Kidney tubule cell (primary cell): ENCODE results near the gene AP1S2.
"Not testable (repeated sequence)": the region's sequence is repeated elsewhere in the genome, so short reads cannot be mapped to it uniquely, and the experiment has no call there.

ENCODE experiments used
- DNase-seq: peaks from one replicate; pipeline ENCODE4 v3.0.0-alpha.2; 2018; ENCODE audit warnings: low spot score

AP1S2 gene

DNA sequence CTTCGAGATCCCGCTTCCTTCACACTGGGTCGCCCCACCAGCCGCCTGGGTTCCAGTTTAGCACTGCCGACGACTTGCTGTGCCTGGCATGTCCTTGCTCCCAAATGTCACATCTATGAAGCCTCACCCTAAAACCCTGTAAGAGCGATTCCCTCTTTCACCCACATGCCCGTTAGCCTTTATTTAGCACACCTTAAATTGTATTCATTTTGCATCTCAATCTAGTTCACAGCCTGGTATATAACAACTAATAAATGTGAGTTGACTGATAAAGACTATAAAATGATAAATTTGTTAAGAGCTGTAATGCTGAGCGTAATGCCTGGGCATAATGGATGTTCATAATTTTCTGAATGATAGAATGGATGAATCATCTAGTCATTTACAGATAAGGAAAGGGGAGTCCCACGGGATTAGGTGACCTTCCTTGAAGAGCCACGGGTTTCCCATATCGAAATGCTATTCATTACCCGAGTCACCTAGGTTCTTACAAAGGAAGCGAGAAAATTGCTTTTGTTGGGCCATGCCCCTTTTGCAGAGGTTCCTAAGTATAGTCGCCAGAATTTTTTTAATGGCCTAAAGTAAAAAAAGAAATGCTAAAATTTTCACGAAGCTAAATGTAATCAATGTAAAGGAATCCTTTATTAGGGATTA lies 1.1 kb upstream of the AP1S2 start:
- DNase-seq: no peak

DNA sequence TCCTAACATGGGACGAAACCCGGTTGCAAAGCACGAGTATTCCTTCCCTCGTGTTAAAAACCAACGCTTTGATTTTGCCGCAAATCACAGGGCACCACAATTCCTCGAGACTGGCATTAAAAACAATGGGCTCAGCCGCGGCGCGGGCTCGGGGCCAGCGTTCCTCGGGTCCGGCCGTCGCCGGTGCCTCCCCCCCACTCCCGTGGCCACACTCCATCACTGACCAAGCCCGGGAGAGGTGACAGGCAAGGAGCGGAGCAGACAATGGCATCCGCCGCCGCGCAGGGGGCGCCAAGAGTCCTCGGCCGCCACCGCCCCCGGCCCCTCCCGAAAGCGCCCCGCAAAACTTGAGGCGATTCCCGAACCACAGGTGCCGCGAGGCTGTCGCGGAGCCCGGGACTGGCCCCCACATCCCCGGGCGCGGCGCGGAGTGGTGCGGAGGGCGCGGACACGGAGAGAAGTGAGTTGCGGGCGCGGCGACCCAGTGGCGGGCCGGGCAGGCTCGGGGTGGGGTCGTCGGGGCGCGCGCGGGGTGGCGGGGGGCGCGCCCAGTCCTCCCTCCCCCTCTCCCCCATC lies 445 bp downstream of the AP1S2 start:
- peak; percentile 53 for DNase-seq

DNA sequence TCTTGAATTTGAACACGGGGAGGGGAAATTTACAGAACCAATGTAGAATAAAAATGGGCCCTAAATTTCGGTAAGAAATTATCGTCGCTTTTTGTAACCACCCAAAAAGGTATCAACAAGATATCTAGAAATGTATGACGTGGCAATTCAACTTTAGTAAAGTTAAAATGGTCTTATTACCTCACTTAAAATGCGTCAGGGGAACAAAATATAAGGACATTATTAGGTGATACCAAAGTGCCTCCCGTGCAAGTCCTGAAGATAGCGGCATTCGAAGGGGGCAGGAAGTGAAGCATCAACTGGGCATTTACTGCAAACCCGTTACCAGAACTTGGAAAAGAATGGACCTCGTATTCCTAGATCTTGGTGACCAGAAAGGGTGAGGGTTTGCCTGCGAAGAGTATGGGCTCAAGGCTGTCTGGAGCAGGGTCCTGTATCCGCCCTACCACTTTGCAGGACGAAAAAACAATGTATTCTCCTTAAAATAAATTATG lies 980 bp downstream of the AP1S2 start:
- peak; percentile 23 for DNase-seq

DNA sequence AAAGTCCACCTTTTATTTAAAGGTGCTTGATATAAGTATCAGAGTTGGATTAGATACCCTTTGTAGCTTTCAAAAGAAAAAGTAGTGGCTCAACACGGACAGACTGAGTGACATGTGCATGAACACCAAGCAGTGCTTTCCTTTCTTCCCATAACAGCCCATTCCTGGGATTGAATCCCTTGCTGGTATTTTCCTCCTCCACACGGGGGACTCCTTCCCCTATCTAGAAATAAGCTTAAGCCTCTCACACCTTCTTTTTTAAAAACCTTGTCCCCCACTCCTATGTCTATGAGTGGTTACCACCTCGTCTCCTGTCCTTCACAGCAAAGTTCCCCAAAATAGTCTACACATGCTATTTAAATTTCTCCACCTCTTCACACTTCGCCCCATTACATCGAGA lies 5.1 kb downstream of the AP1S2 start:
- peak; percentile 28 for DNase-seq

DNA sequence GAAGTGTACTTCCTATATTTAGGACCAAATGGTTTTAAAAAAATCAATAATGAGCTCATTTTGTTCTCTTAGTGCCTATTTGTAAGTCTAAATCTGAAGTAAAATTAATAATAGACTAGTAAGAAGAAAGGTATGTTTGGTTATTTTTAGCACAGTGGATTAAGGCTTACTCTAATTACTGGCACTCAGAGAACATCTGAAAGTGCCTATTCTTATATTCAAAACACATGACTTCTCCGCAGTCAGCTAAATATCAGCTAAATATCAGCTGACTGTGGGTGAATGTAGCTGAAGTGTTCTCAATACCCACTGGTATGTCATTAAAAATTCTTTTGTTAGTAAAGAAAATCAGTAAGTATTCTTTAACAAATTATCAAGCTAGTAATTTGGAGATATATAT lies 6.0 kb downstream of the AP1S2 start:
- DNase-seq: no peak

DNA sequence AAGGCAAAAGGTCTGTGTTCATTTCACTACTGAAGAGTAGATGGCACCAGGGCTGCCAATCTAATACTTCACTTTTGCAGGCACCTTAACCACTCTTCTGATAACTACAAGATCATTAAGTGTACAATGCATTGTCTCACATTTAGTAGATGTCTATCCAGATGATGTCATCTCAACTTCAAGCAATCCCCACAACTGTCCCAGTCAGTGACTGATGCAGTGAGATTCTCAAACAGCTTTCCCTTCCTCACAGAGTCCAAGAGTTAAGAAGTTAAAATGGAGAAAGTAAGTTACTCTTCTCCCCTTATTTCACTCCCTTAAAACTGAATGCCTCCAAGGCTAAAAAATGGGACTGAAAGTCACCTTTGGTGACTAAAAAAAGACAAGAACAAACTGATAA lies 10.7 kb downstream of the AP1S2 start:
- no peak for DNase-seq

DNA sequence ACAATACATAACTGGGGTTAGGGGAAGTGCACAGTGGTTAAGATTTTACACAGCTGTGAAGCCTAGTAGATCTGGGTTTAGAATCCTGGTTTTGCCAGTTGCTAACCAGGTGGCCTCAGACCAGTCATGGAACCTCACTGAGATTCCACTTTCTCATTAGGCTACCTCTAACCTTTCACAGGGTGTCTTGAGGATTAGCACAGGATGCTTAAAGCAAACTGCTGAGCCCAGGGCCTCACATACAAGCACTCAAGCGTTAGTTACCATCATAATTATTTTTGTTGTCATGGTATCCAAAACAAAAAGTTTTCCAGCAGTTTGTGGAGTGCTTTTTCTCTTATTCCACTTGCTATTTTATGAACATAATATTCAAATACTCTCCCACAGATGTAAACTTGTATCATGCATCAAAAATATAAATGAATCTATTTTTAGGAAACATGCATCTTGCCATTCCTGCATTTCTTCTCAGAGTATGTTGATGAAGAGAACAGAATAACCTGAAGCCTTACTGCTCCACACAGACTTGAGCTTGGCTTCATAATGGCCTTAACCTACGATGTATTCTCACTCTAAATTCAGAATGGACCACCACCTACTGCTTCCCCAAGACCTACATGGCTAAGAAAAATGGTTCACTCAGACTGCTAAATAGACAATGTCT lies 12.6 kb downstream of the AP1S2 start:
- no peak for DNase-seq

DNA sequence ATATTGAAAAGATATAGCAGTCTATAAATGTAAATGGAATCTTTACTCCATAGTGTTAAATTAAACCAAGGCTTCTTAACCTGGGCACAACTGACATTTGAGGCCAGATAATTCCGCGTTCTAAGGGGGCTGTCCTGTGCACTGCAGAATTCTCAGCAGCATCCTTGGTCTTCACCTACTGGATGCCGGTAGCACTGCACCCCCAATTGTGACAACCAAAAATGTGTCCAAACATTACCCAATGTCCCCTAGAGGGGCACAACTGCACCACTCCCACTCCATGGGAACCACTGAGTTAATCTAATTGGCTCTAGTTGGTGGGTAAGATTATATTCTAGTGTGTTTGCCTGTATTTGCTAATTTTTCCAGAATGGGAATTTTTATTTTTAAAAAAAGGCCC lies 16.6 kb downstream of the AP1S2 start:
- no peak for DNase-seq

DNA sequence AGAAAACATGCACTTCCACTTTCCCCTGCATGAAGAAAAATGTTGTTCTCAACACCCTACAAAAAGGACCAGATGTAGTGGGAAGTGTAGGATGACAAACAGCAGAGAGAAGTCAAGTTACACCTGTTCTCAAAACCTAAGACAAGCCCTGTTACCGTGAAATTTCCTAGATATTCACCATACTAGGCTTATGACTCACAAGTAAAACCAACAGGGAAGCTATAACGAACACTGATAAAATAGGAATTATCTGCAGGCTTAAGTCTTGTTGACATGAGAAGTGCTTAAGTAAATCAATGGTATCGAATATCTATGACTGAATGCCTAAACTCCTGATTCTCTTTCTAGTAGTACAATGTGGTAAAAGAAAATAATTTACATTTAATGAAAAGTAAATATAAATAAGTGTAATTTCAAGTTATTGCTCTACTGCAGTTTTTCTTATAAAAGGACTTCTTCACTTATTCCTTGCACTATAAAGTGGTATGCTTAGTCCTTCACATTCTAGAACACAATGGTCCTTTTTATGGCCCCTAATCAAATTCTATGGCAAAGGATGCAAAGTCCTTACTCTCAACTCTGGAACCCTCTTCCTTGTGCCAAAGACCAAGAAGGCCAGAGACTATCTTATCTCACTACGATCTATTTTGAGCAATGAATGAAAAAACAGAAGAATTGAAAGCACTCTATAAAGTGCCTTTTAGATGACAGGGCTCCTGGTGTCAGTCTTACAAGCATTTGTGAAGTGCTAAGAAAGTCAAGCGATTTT lies 19.6 kb downstream of the AP1S2 start:
- DNase-seq: peak; percentile 36

DNA sequence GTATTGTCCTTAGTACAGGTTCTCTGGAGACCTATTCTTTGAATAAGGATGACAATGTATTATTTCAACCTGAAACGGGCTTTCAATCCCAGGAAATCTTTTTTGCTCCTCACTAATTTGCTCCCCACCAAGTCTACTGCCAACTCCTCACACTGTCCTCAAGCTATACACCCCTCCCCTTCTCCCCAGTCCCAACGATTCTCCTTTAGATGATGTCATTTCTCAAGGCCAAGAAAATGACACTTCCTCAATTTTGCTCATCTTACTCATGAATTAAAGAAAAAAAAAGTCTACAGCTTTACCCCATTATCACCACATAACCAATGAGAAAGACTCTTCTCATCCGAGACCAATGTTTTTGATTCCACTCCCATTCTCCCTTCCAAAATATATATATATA lies 20.6 kb downstream of the AP1S2 start:
- DNase-seq: no peak

DNA sequence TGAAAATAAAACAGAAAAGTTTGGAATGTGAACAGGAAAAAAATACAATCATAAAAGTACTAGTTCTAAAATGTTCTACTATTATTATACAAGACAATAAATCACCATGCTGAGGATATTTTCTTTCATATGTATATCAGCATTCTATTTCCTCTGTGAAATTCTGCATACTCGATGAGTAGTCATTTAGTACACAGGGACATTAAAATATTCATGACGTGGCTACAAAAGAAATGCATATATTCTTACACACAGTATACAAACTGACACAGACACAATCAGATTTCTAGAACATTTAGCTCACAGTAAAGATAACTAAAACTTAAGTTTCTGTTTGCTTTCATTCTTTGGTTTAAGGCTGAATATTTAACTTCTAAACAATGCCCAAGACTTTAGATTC lies 23.3 kb downstream of the AP1S2 start:
- not testable (repeated sequence) for DNase-seq

DNA sequence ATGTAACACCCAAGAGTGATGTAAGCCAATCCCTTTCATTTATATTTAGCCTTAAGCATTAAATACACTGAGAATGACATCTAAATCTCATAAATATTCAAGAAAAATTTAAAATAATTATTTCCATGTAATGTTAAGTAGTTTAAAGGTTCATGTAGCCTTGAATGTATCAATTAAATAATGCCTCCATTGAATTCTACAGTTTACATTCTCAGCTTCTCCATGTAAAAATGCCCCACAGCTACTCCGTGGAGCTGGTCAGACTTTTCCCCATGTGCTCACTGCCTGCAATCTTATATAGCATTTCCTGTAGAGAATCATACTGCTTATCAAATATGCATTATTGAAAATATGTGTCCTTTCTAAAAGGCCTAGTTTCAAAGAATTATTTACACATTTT lies 25.4 kb downstream of the AP1S2 start:
- no peak for DNase-seq

DNA sequence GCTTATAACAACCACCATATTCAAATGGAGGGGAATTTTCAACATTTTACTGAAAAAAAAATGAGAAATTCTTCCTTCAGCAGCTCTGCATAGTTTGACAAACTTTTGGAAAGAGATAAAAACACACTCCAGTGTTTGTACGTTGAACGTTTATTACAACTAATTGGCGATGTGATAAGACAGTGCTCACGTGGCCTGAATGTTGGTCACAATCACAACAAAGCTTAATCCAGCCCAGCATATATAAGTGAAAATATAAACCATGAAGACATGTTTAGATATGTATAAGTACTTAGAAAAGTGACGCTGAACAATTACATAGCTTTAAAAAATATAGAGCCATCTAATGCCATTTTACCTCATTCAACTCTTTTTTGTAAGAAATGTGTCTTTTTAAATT lies 28.7 kb downstream of the AP1S2 start:
- no peak for DNase-seq

DNA sequence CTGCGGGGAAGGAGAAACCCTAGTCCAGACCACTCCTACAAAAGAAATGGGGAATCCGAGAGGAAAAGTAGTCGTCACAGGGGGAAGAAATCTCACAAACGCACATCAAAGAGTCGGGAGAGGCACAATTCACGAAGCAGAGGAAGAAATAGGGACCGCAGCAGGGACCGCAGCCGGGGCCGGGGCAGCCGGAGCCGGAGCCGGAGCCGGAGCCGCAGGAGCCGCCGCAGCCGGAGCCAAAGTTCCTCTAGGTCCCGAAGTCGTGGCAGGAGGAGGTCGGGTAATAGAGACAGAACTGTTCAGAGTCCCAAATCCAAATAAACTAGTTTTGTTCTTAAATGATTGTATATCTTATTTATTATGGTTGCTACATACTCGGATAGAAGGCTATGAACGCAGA lies 31.7 kb downstream of the AP1S2 start:
- no peak for DNase-seq

DNA sequence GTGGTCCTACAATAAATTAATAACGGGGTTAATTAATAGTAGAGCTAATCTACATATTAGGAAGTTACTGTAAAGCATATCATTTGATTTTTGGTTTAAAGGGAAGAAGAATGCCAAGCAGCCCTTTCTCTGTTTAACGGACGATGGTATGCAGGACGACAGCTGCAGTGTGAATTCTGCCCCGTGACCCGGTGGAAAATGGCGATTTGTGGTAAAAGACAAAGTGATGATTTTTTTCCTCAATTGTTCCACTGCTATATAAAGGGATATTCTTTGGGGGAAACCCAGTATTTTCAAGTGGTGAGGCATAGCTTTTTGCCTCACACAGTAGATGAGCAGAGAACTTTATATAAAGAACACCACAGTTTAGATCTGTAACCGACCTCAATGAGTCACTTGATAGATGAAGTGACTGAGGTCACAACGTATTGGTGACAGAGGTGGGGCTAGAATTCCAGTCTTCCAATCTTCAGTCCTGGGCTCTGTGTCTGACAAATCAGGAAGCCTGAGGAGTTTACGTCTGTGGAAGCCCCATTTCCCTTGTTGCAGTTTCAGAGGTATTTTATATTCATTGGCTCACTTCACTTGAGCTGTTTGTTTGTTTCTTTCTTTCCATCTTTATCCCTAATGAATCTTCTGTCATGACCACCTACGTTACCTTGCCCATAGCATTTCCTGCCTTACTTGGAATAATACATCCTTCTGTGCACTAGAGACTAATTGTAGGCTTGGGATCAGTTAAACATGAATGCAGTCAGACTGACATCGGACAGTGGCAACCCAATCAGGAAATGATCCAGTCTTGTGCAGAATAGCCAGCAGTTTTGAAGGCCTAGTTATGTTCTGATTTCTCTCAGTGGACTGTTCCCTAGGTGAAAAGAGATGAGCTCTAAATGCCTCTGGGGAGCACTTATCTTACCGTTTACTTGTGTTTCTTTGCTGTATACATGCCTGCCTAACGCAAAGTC lies 34.2 kb downstream of the AP1S2 start:
- DNase-seq: no peak

DNA sequence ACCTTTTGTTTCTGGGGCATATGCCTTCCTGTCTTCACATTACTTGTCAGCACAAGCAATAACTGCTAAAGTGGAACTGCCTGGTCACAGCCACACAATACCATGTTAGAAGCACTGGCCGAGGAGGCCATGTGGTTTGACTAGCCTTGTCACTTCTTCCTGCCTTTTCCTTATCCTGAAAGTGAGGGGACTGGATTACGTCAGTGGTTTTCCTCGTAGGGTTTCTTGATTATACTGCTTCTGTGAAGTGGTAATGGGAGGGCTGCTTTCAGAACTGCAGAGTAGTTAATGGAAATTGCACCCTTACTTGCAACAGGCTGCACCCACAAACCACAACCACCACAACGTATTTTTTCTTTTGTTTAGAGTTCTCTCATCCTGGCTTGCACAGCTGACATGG lies 37.7 kb downstream of the AP1S2 start:
- no peak for DNase-seq

DNA sequence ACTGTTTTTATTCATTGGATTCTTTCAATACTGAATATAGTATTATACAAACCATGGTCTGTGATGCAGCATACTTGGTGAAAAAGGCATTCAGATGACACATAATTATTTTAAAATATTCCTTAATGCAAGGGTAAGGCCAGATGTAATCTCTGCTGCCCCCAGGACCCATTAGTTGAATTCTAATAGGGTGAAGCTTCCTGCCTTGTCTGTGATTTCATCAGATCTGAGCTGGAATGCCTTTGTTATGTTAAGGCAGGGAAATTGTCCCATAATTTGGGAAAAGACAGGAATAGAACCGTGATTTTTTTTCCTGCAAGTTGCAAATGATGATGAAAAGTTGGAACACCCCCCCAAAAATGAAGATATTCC lies 38.2 kb downstream of the AP1S2 start:
- no peak for DNase-seq

DNA sequence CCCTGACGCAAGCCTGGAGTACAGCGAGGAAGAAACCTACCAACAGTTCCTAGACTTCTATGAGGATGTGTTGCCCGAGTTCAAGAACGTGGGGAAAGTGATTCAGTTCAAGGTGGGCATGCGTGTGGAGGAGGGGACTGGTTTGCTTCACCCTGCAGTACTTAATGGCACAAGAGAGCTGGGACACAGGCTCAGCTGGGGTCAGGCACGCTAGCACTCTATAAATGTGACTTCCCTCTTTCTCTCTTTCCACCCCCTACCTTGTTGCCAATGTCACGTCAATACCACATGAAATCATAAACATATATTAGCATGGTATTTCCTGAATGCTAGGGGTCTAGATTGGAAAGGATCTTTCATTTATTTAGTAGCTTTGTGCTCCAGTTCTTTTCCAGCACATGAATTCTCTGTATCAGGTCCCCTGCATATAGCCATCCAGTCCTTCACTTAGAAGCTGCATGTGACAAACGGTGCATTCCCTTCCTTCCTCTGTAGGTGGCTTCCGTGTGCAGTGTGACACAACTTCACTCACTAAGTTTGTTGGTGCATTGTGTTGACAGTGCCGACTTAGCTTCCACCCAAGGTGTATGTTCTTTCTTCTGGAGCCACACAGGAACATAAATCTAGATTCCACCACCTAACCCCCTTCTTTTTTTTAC lies 38.7 kb downstream of the AP1S2 start:
- DNase-seq: peak; percentile 25

DNA sequence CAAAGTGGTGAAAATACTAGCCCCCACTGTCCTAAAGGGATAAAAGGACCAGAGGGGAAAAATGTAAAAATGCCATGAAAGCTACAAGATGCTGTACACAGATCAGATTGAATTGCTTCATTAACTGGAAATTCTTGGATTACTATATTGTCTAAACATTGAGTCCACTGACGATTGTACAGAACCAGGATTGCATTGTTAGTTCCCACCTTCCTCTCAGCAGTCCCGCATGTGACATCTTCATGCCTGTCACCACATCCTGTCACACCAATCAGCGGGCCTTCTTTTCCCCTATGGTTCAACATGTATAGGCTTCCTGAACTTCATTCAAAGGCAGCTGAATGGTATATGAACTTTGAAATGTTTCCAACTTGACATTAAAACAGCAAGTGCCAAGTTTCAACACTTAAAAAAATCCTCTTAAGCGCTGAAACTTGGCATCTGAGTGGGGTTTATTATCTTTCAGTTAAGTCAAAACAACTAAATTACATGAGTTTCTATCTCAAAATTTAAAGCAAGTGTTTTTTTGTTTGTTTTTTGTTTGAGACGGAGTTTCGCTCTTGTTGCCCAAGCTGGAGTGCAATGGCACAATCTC lies 39.7 kb downstream of the AP1S2 start:
- DNase-seq: no peak

DNA sequence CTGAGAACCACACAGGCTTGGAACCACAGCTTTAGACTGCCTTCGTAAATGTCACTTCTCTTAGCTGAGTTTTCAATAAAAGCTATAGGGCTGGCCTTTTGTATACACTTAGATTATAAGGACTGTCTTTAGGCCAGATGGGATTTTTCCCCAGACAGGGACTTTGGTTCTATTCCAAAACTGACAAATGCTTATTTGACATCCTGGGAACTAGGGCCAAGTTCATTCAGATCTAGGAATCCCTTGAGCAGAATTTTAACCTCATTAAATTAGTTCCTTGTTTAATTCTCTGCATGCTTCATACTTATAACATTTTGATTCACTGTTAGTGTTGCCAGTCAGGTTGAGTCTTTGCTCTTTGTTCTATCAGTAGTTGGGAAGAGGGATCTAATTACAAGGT lies 41.2 kb downstream of the AP1S2 start:
- DNase-seq: no peak
